ENCODE measurements around the gene KCNH2.

The KCNH2 gene

GRCh38 chr7:150927956-150928344, 50.2 kb downstream of the KCNH2 start:
- no peaks in the 10 kb centered on the region for H3K9me3 Mint-ChIP-seq
- H3K27me3 Mint-ChIP-seq = peaks cover 19% of the 10 kb centered on the region
- ATAC-seq (ENCODE audit: low read depth) = no peak
- H3K27ac Mint-ChIP-seq = no peak overlapping the region
- peaks cover 3% of the 10 kb centered on the region for H3K4me1 Mint-ChIP-seq
- DNase-seq (ENCODE audit: low spot score in 2 of 2) = no peak
- H3K4me3 Mint-ChIP-seq = no peak overlapping the region
- peaks cover 2% of the 10 kb centered on the region for H3K36me3 Mint-ChIP-seq

DNA sequence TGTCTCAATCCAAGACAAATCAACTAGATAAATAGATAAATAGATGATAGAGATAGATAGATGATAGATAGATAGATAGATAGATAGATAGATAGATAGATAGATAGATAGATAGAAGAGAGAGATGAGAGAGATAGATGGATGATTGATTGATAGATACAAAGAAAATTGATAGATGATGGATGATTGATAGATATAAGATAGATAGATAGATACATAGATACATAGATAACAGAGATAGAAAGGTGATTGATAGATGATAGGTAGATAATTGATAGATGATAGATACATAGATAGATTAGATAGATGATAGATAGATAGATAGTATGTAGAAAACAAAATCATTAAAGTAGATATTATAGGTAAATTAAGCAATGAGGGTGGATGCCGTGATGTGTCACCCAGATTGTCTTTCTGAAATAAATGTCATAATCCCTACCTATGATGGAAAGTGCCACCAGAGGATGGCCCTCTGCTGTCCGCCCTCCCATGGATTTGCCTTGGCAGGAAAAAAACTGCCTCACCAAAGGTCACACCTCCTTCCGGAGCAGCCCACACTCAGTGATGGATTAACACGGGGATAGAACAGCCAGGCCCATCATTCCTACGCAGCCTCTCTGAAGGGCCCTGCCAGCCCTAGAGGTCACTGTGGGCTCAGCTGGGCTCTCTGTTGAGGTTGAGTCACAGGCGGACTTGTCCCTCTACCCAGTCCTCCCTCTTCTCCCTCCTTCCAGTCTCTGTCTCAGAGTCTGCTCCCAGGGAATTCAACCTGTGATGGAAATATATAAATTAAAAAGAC, 50.8 kb downstream of the KCNH2 start:
- peaks cover 3% of the 10 kb centered on the region for H3K4me1 Mint-ChIP-seq
- H3K9me3 Mint-ChIP-seq = no peaks in the 10 kb centered on the region
- H3K27ac Mint-ChIP-seq = no peak overlapping the region
- peaks cover 22% of the 10 kb centered on the region for H3K27me3 Mint-ChIP-seq
- no peak overlapping the region for H3K4me3 Mint-ChIP-seq
- DNase-seq (ENCODE audit: low spot score in 2 of 2) (no peak), ATAC-seq (ENCODE audit: low read depth) (no peak)
- peaks cover 2% of the 10 kb centered on the region for H3K36me3 Mint-ChIP-seq

DNA sequence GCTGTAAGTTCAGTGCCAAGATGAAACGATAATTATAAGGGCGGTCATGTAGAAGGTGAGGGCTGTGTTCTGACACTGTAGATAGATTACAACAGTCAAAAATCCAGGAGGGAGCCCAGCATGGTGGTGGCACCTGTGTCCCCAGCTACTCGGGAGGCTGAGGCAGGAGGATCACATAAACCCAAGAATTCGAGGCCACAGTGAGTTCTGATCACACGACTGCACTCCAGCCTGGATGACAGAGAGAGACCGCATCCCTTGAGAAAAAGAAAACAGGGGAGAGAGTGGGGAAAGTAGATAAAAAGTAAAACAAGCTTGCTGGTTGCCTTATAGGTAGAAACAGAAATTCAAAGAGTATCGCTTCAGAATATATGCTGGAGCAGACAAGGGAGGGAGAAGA, 52.1 kb downstream of the KCNH2 start:
- Mint-ChIP-seq H3K27ac (no peak overlapping the region), H3K4me3 (no peak overlapping the region), H3K9me3 (no peaks in the 10 kb centered on the region), H3K27me3 (peaks cover 20% of the 10 kb centered on the region), H3K36me3 (peaks cover 2% of the 10 kb centered on the region), H3K4me1 (peaks cover 3% of the 10 kb centered on the region)
- ATAC-seq (ENCODE audit: low read depth) = no peak
- no peak for DNase-seq (ENCODE audit: low spot score in 2 of 2)

GRCh38 chr7:150924369-150924781, 53.7 kb downstream of the KCNH2 start:
- H3K27ac Mint-ChIP-seq = no peak overlapping the region
- ATAC-seq (ENCODE audit: low read depth) (no peak), DNase-seq (ENCODE audit: low spot score in 2 of 2) (no peak)
- H3K36me3 Mint-ChIP-seq = peaks cover 2% of the 10 kb centered on the region
- H3K4me3 Mint-ChIP-seq = no peak overlapping the region
- no peaks in the 10 kb centered on the region for H3K9me3 Mint-ChIP-seq
- H3K27me3 Mint-ChIP-seq = peaks cover 22% of the 10 kb centered on the region
- peaks cover 3% of the 10 kb centered on the region for H3K4me1 Mint-ChIP-seq

- H3K4me1 Mint-ChIP-seq = peaks cover 3% of the 10 kb centered on the region
- H3K27ac Mint-ChIP-seq = no peak overlapping the region
- no peak overlapping the region for H3K4me3 Mint-ChIP-seq
- H3K9me3 Mint-ChIP-seq = no peaks in the 10 kb centered on the region
- ATAC-seq (ENCODE audit: low read depth) = no peak
- no peak for DNase-seq (ENCODE audit: low spot score in 2 of 2)
- H3K27me3 Mint-ChIP-seq = peaks cover 27% of the 10 kb centered on the region
- peaks cover 2% of the 10 kb centered on the region for H3K36me3 Mint-ChIP-seq
Observed at GRCh38 chr7:150923802-150924201, 54.3 kb downstream of the KCNH2 start.

GRCh38 chr7:150923196-150923595, 54.9 kb downstream of the KCNH2 start:
- no peak overlapping the region for H3K4me3 Mint-ChIP-seq
- ATAC-seq (ENCODE audit: low read depth) = no peak
- H3K27me3 Mint-ChIP-seq = peaks cover 26% of the 10 kb centered on the region
- no peaks in the 10 kb centered on the region for H3K9me3 Mint-ChIP-seq
- H3K36me3 Mint-ChIP-seq = peaks cover 2% of the 10 kb centered on the region
- H3K4me1 Mint-ChIP-seq = peaks cover 3% of the 10 kb centered on the region
- H3K27ac Mint-ChIP-seq = no peak overlapping the region
- no peak for DNase-seq (ENCODE audit: low spot score in 2 of 2)

DNA sequence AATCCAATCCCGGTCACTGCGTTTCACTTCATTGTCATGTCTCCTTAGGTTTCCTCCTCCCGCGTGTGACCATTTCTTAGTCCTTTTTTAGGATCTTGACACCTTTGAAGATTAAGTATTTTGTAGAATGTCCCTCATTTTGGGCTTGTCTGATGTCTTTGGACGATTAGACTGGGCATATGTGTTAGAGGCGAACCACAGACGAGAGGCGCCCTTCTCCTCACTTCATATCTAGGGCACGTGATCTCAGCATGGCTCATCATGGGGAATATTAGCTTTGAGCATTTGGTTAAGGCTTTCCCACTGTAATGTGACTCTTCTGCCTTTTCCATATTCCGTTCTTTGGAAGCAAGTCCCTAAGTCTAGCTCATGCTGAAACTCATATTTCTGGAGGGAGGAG, 59.0 kb downstream of the KCNH2 start:
- Mint-ChIP-seq H3K4me1 (peaks cover under 1% of the 10 kb centered on the region), H3K27me3 (peaks cover 23% of the 10 kb centered on the region), H3K4me3 (no peak overlapping the region), H3K36me3 (no peaks in the 10 kb centered on the region), H3K9me3 (no peaks in the 10 kb centered on the region), H3K27ac (no peak overlapping the region)
- DNase-seq (ENCODE audit: low spot score in 2 of 2) = no peak
- no peak for ATAC-seq (ENCODE audit: low read depth)

- ATAC-seq (ENCODE audit: low read depth) = no peak
- H3K9me3 Mint-ChIP-seq = no peaks in the 10 kb centered on the region
- H3K4me3 Mint-ChIP-seq = no peak overlapping the region
- H3K4me1 Mint-ChIP-seq = no peaks in the 10 kb centered on the region
- peaks cover 23% of the 10 kb centered on the region for H3K27me3 Mint-ChIP-seq
- H3K36me3 Mint-ChIP-seq = no peaks in the 10 kb centered on the region
- no peak overlapping the region for H3K27ac Mint-ChIP-seq
- DNase-seq (ENCODE audit: low spot score in 2 of 2) = no peak
Observed at GRCh38 chr7:150918378-150918777, 59.7 kb downstream of the KCNH2 start.

DNA sequence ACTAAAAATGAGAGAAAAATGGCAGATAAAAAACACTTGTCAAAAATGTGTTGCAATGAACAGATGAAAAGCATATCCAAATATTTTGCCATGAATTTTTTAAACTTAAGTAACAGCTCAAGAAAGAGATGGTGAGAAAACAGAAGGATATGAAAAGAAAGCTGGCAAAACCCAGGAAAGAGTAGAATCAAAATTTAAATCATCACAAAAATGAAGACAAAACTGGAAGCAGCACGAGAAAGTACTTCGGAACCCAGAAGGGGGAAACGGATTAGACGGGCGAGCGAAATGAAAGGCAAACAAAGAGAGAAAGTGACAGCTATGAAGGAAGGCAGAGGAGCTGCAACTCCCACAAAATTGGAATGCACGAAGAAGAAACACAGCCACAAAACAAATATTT, 60.2 kb downstream of the KCNH2 start:
- no peak for DNase-seq (ENCODE audit: low spot score in 2 of 2)
- H3K4me1 Mint-ChIP-seq = no peaks in the 10 kb centered on the region
- no peak overlapping the region for H3K4me3 Mint-ChIP-seq
- no peaks in the 10 kb centered on the region for H3K36me3 Mint-ChIP-seq
- no peak overlapping the region for H3K27ac Mint-ChIP-seq
- no peaks in the 10 kb centered on the region for H3K9me3 Mint-ChIP-seq
- H3K27me3 Mint-ChIP-seq = peaks cover 23% of the 10 kb centered on the region
- ATAC-seq (ENCODE audit: low read depth) = no peak

- H3K4me1 Mint-ChIP-seq = no peaks in the 10 kb centered on the region
- no peaks in the 10 kb centered on the region for H3K9me3 Mint-ChIP-seq
- DNase-seq (ENCODE audit: low spot score in 2 of 2) (no peak), ATAC-seq (ENCODE audit: low read depth) (no peak)
- no peaks in the 10 kb centered on the region for H3K36me3 Mint-ChIP-seq
- no peak overlapping the region for H3K4me3 Mint-ChIP-seq
- no peak overlapping the region for H3K27ac Mint-ChIP-seq
- H3K27me3 Mint-ChIP-seq = peaks cover 20% of the 10 kb centered on the region
Observed at GRCh38 chr7:150916670-150917069, 61.5 kb downstream of the KCNH2 start.

GRCh38 chr7:150914966-150915365, 63.2 kb downstream of the KCNH2 start:
- H3K4me3 Mint-ChIP-seq = no peak overlapping the region
- DNase-seq (ENCODE audit: low spot score in 2 of 2) = no peak
- no peaks in the 10 kb centered on the region for H3K36me3 Mint-ChIP-seq
- ATAC-seq (ENCODE audit: low read depth) = no peak
- peaks cover 3% of the 10 kb centered on the region for H3K9me3 Mint-ChIP-seq
- no peak overlapping the region for H3K27ac Mint-ChIP-seq
- peaks cover 6% of the 10 kb centered on the region for H3K4me1 Mint-ChIP-seq
- peaks cover 28% of the 10 kb centered on the region for H3K27me3 Mint-ChIP-seq

DNA sequence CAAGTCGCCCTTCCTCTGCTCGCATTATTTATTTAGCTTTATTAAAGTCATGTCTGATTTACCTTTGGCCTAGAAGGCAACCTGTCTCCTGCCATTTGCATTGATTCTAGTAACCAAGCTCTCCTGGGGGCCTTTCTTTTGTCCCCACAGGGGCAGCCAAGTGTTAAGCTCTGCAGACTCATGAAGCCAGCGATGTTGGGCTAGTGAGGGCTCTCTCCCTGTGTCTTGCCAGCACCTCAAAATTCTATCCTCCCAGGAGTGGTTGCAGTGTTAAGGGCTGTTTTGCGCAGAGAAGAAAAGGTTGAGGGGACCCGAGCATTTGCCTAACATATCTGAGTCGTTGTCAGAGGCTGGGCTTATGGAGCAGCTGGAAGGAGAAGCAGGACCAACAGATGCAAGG, 63.9 kb downstream of the KCNH2 start:
- Mint-ChIP-seq H3K4me1 (peaks cover 10% of the 10 kb centered on the region), H3K9me3 (peaks cover 3% of the 10 kb centered on the region), H3K27ac (no peak overlapping the region), H3K36me3 (no peaks in the 10 kb centered on the region), H3K27me3 (peaks cover 30% of the 10 kb centered on the region), H3K4me3 (no peak overlapping the region)
- DNase-seq (ENCODE audit: low spot score in 2 of 2) (no peak), ATAC-seq (ENCODE audit: low read depth) (no peak)

DNA sequence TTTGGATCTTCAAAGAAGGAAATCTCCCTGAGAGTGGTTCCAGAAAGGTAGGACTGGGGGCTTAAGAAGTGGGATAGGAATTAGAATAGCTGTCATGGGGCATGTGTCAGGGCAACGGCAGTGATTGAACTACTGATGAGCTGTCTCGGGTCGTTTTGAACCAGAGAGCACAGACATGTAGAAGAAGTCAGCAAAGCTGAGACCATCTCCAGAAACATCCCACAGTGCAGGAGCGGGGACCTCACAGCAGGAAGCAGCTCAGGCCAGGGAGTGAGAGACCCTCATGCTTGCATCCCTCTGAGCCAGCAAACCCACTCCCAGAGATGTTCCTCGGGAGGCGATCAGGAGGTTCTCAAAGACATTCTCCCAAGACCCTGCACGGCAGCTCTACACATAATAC, 65.7 kb downstream of the KCNH2 start:
- DNase-seq (ENCODE audit: low spot score in 2 of 2) (no peak), ATAC-seq (ENCODE audit: low read depth) (no peak)
- Mint-ChIP-seq H3K27me3 (peaks cover 27% of the 10 kb centered on the region), H3K4me3 (no peak overlapping the region), H3K27ac (no peak overlapping the region), H3K4me1 (peaks cover 13% of the 10 kb centered on the region), H3K9me3 (peaks cover 3% of the 10 kb centered on the region), H3K36me3 (no peaks in the 10 kb centered on the region)

DNA sequence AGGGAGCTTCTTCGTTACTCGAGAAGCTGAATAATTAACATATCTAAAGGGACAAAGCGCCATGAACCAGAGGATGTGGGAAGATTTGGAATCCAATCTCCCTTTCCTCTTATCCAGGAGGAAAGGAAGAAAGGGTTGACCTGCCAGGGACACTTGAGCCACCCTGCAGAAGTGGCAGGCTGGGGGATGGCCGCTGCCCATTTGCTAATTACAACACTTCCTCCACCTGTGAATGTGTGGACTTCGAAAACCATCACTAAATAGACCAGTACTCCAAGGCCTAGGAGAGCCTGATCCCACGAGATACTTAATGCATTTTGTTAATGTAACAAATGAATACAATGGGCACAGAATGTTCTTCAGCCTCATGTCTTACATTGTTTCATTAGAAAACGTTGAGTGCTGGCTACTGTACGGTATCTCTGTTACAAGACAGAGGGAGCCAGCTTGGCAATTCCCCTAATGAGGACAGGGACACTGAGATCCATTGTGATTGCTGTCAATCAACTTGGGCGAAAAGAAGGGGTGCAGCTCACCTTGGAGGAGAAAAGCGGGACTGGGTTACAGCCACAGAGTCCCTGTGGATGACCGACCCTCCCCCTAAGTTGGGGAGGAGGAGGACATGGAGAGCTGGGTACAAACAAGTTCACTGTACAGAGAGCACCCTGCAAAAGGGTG, 66.4 kb downstream of the KCNH2 start:
- Mint-ChIP-seq H3K27ac (no peak overlapping the region), H3K36me3 (no peaks in the 10 kb centered on the region), H3K4me3 (no peak overlapping the region), H3K4me1 (peaks cover 13% of the 10 kb centered on the region), H3K9me3 (peaks cover 3% of the 10 kb centered on the region), H3K27me3 (peaks cover 23% of the 10 kb centered on the region)
- DNase-seq (ENCODE audit: low spot score in 2 of 2) (no peak), ATAC-seq (ENCODE audit: low read depth) (no peak)

- Mint-ChIP-seq H3K4me3 (no peak overlapping the region), H3K4me1 (peaks cover 13% of the 10 kb centered on the region), H3K27me3 (peaks cover 19% of the 10 kb centered on the region), H3K36me3 (no peaks in the 10 kb centered on the region), H3K9me3 (peaks cover 3% of the 10 kb centered on the region), H3K27ac (no peak overlapping the region)
- DNase-seq (ENCODE audit: low spot score in 2 of 2) (no peak), ATAC-seq (ENCODE audit: low read depth) (no peak)
Observed at GRCh38 chr7:150910996-150911422, 67.1 kb downstream of the KCNH2 start.
